Bronchial smooth muscle cell (primary cell): ENCODE measurements around the gene PPP4R3A. TPM values are rescaled to one million over a fixed set of nuclear protein-coding genes. Genes with fewer than 3 reads are reported as not detected.

Experiments
- total RNA-seq: library from RNA; depleted of rRNA; stranded (reverse); fragments of >200 nt; gene quantifications from 2 replicates; pipeline ENCODE4 v1.2.1, GENCODE V29; 2014

PPP4R3A gene
- 42.9 and 52.2 TPM in 2 replicates for total RNA-seq

GRCh38 chr14:91510171-91511042 is at the start of gene PPP4R3A:
PPP4R3A (minus strand) TSS chr14:91510310; CDS start chr14:91509647, 663 bp downstream.

GRCh38 chr14:91417120-91417982 is 92.8 kb downstream of the PPP4R3A start, which contains the start of gene CCDC88C:
CCDC88C (minus strand) TSS chr14:91417820; CDS start chr14:91417690, 130 bp downstream.

Other genes starting within 250 kb of the PPP4R3A start
- under 0.01 and 0.09 TPM in 2 replicates for gene CCDC88C, start 92.5 kb downstream of the PPP4R3A start, total RNA-seq
- not detected in 2 replicates for gene CATSPERB, start 221.8 kb upstream of the PPP4R3A start, total RNA-seq